GM19397 (cell line): ENCODE measurements around the gene EMC8.

ENCODE experiments used
- ATAC-seq: cut with Tn5 transposase; IDR thresholded peaks from one replicate; pipeline ENCODE4 v1.9.1; 2021; ENCODE audit warnings: mild to moderate bottlenecking, moderate library complexity; ENCODE audit not compliant: unreplicated experiment

Gene EMC8

DNA sequence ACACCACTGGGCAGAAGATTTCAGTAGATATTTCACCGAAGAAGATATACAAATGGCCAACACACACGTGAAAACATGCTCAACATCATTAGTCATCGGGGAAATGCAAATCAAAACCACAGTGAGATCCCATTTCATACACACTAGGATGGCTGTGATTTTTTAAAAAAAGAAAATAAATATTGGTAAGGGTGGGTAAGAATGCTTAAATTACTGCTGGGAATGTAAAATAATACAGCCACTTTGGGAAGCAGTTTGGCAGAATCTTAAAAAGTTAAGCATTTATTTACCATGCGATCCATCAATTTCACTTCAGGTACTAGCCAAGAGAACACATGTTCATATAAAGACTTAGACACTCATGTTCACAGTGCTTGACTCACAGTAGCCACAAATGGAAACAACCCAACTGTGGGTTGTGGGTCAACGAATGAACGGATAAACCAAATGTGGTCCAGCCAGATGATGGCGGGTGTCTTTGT, 42.0 kb downstream of the EMC8 start:
- ATAC-seq, result no peak

GRCh38 chr16:85755929-85756768, 43.2 kb downstream of the EMC8 start:
- peak; percentile 45 for ATAC-seq

DNA sequence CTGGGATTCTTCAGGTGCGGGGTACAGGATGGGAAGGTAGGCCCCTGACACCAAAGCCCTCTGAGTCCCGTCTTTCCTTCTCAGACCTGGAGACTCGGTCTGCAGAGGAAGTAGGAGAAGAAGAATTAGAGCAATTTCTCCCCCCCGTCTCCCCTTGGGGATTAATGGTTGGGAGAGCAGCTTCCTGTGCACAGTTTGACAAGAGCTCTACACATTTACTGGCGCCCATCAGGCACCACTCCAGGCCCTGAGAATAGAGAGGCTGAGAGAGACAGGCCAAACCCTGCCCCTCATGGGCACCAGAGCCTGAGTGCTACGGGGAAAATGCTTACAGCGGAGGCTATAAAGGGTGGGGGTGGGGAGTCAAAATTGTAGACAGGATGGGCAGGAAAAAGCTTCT, 44.9 kb downstream of the EMC8 start:
- no peak for ATAC-seq

GRCh38 chr16:85753976-85754375, 45.4 kb downstream of the EMC8 start:
- no peak for ATAC-seq

DNA sequence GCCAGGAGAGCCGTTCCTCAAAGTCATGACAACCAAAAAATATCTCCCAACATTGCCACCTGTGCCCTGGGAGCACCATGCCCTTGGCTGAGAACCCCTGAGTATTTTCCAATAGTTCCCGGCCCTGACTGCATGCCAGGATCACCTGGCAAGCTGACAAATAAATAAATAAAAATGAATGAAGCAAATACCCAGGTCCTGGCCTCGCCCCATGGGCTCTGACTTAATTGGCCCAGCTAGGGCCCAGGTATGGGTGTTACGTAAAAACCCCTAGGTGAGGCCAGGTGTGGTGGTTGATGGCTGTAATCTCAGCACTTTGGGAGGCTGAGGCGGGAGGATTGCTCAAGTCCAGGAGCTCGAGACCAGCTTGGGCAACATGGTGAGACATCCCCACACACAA, 45.8 kb downstream of the EMC8 start:
- ATAC-seq, result no peak

DNA sequence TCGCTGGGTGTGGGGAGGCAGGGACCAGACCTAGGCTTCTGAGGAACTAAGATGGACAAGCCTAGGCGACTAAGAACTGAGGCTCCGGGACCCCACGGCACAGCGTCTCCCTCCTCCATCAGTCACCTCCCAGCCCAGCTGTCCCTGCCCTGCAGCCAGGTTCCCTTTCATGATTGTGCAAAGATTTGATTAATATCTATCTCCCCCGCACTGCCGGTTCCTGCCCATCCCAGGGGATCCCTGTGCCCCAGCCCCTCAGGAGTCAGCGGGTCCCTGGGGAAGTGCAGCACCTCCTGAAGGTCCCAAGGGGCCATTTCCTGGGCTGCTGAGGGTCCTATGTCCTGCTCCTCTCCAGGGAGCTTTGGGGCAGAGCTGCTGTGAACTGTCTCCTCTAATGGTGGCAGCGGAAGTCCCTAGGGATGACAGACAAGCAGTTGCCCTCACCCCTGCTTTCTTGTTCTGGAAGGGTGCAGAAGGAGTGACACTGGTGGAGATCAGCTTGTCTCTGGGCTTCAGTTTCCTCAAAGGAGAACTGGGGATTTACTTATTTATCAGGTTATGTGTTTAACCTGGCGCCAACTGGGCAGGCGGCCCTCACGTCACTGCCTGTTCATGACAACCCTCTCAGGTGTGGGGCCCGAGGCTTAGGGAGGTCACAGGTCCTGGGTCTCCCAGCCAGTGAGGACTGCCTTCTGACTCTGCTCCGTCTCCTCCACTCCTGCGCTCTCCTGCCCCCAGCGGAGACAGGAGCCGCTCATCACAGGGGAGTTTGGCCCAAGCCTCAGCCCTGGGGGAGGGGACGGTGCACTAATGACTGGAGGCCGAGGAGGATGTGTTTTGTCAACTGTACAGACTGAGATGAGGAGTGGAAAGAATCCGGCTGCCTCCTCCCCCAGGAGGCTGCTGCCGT, 46.6 kb downstream of the EMC8 start:
- no peak for ATAC-seq

- ATAC-seq, result no peak
Observed at GRCh38 chr16:85751698-85752501, 47.4 kb downstream of the EMC8 start.

DNA sequence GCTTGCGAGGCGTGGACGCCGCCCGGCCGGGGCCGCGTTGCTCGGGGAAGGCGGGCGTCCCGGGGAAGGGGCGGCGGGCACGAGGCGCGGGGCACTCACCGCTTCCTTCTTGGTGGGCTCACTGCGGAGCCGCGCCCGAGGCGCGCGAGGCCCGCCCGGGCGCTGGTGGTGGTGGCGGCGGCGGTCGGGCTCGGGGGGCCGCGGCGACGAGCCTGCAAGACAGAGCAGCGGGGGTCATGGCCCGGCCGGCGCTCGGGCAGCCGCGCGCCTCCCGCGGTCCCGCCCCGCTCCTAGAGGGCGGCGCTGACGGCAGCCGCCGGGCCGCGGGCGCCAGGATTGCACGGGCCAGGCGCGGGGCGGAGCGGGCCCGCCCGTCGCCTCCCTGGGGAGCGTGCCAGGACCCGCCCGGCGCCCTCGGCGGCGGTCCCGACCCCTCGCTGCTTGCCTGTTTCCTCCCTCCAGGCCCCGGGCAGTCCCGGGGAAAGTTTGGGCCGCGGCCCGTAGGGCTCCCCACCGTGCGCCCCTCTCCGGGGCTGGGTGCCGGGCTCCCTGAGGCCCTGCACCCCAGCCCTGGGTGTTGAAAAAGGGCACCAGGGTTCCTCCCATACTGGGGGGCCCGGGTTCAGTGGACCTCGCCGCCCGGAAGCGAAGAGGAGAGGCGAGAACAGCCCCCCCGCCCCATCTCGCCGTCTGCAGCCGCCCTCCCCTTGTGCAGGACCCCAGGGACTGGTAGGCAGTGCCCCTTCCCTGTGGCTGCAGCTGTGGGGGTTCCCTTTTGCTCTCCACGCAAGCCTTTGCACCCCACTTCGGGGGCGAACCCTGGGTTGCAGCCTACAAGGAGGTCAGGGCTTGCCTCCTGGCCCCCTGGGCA, 48.3 kb downstream of the EMC8 start, which contains the start of gene C16orf74:
TSS of gene C16orf74 (minus strand) at position 270 of the 871 bp plus-strand sequence. CDS start 15,879 bp downstream, outside the sequence.
- no peak for ATAC-seq

- no peak for ATAC-seq
Observed at GRCh38 chr16:85750146-85750826, 49.1 kb downstream of the EMC8 start.

- no peak for ATAC-seq
Observed at GRCh38 chr16:85749771-85750145, 49.6 kb downstream of the EMC8 start.

DNA sequence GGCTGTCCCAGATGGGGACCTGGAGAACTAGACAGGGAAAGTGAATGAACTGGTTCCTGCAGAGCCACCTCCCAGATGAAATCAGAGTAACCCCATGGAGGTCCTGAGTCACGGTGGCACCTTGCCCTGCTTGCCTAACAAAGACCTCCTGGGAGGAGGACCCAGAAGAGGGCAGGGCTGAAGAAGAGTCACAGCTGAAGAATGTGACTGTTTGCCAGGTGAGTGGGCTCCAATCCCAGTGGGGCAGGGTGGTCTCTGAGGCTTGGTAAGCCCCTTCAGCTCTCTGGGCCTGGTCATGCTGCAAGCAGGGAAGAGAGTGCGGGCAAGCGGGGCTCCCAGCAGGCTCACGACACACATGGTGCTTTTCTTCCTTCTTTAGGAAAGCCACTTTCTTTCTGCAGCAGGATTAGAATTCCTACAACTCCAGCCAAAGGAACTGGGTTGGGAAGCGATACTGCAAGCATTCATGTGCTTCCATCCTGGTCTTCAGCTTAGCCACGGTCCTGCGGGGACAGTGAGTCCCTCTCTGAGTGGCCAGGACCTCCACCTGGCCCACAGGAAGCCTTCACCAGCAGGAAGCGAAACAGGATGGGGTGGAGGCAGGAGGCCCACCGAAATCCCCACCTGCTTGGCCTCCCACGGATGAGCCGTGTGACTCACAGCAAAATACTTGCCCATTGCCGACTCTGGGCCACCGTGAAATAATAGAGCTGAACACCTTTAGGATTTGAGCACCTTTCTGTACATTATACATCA, 52.7 kb downstream of the EMC8 start:
- no peak for ATAC-seq

DNA sequence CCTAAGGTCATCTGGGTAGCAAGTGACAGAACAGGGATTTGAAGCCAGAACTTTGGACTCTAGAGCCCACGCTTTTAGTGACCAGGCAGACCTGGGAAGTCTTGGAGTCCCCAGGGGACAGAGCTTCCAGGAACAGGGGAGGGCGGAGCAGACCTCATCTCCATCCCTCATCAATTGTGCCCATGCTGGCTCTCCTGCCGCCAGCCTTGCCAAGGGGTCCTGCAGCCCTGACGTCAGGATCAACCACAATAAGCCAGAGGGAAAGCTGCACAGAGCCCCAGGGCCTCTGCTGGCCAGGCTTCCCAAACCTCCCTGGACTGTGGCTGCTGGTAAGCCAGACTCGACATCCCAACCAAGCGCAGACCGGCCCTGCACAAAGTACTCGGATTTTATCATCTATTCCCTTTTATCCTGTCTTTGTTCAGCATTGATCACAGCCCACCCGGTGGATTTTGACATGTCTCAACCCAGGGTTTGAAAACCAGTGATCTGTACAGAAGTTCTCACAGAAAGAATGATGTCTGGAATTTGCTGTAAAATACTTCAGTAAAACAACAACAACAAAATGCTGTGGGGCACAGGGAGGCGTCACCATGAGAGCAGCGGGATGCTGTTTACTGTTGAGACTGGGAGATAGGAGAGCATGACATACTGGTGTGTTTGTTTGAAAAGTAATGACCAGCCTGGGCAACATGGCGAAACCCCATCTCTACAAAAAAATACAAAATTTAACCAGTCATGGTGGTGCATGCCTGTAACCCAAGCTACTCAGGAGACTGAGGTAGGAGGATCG, 60.2 kb downstream of the EMC8 start:
- ATAC-seq, result no peak

GRCh38 chr16:85736921-85737320, 62.4 kb downstream of the EMC8 start:
- ATAC-seq, result no peak

- no peak for ATAC-seq
Observed at GRCh38 chr16:85735946-85736345, 63.4 kb downstream of the EMC8 start.

- ATAC-seq, result peak; percentile 83
Observed at GRCh38 chr16:85735225-85735635, 64.1 kb downstream of the EMC8 start.

- ATAC-seq, result no peak
Observed at GRCh38 chr16:85734311-85735017, 64.9 kb downstream of the EMC8 start.

DNA sequence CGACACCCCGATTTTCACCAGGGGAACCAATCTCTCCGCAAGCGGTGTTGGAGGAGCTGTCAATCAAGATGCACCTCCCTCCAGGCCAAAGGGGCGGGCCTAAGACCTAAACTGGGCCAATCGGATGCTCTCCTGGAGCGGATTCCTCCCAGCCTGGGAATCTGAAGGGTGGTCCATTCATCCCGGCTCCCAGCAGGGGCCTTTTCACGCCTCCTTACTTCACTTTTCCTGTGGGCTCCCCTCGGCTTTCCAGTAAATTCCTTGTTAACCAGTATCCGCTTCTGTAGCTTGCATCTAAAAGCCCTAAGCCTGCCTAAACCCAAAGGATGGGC, 65.5 kb downstream of the EMC8 start:
- ATAC-seq, result no peak
